Measurements from ENCODE around the gene ACVR1C.

- TF ChIP-seq, protein P1, sequence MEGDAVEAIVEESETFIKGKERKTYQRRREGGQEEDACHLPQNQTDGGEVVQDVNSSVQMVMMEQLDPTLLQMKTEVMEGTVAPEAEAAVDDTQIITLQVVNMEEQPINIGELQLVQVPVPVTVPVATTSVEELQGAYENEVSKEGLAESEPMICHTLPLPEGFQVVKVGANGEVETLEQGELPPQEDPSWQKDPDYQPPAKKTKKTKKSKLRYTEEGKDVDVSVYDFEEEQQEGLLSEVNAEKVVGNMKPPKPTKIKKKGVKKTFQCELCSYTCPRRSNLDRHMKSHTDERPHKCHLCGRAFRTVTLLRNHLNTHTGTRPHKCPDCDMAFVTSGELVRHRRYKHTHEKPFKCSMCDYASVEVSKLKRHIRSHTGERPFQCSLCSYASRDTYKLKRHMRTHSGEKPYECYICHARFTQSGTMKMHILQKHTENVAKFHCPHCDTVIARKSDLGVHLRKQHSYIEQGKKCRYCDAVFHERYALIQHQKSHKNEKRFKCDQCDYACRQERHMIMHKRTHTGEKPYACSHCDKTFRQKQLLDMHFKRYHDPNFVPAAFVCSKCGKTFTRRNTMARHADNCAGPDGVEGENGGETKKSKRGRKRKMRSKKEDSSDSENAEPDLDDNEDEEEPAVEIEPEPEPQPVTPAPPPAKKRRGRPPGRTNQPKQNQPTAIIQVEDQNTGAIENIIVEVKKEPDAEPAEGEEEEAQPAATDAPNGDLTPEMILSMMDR (IDR thresholded peaks at IDR 0.05): no peak
- TF ChIP-seq POLR2A (IDR thresholded peaks at IDR 0.05): no peak
These were observed 99.5 kb downstream of the ACVR1C start for GRCh38 chr2:157528963-157529751.
